SIG-M5 (cell line): ENCODE results near the gene GCK.
"Not testable (repeated sequence)": the region's sequence is repeated elsewhere in the genome, so short reads cannot be mapped to it uniquely, and the experiment has no call there.

Experiments used
- DNase-seq: peaks from one replicate; lab custom pipeline; 2025; lab: John Stamatoyannopoulos, UW

GCK gene

DNA sequence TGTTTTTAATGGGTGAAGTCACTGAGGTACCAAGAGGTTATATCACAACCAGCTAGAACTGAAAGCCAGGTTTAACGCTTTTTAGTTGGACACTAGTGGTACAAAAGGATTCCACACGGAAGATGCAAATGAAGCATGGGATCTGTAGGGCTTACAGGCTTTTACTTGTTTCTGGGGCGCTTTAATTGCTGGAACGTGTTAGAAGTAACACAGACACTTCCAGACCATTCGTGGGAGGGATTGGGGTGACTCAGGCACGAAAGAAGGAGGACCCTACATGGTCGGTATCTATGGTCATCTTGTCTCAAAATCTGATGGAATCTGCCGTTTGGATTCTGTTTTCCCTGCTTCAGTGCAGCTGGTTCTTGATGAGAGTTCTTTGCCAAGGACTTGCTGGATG, 12.6 kb upstream of the GCK start:
- no peak for DNase-seq

DNA sequence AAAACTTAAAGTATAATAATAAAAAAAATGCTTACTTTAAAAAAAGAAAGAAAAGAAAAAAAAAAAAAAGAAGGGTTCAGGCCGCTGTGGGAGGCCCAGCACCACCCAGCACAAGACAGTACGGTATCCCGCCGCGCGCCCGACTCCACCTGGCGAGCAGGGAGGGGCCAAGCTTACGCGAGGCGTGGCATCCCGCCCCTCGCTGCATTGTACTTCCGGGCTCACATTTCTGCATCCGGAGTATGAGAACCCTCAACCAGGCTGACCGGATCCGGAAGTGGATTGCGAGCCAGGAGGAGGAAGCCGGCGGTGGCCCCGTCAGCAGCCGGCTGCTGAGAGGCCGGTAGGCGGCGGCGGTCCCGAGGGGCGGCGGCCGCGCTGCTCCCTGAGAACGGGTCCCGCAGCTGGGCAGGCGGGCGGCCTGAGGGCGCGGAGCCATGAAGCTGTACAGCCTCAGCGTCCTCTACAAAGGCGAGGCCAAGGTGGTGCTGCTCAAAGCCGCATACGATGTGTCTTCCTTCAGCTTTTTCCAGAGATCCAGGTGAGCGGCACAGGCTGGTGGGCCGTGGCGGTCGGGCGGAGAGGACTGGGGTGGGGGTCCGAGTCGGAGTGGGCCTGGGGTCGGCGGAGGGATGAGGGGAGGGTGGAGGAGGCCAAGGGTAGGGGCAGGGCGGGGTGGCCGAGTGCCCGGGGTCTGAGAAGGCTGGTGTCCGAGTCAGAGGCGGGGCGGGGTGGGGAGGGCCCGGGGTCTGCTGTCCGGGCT, 11.6 kb upstream of the GCK start, which contains the start of gene YKT6:
Gene YKT6, plus strand, starts transcription at position 280 of the 763 bp plus-strand sequence. Its CDS starts 158 bp downstream, at position 438.
- peak; percentile 55 for DNase-seq

DNA sequence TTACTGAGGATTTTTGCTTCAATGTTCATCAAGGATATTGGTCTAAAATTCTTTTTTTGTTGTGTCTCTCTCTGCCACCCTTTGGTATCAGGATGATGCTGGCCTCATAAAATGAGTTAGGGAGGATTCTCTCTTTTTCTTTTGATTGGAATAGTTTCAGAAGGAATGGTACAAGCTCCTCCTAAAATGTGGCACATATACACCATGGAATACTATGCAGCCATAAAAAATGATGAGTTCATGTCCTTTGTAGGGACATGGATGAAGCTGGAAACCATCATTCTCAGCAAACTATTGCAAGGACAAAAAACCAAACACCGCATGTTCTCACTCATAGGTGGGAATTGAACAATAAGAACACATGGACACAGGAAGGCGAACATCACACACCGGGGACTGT, 10.9 kb upstream of the GCK start:
- not testable (repeated sequence) for DNase-seq

DNA sequence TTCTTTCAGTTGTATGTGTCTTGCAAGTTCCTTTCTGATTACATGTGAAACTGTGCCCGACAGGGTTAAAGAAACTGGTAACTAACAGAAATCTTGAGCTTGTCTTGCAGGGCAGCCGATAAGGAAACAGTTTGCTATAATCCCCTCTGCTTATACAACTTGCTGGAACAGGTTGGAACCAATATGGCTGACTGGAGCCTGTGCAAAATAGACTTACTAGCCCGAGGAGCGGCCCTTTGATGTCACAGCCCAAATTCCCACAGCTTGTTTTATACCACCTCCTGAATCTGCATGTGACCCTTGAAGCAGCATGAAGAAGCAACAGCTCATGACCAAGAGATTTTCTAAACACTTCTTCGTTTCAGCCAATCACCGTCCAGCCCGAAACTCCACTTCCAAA, 8.2 kb upstream of the GCK start:
- DNase-seq, result no peak

DNA sequence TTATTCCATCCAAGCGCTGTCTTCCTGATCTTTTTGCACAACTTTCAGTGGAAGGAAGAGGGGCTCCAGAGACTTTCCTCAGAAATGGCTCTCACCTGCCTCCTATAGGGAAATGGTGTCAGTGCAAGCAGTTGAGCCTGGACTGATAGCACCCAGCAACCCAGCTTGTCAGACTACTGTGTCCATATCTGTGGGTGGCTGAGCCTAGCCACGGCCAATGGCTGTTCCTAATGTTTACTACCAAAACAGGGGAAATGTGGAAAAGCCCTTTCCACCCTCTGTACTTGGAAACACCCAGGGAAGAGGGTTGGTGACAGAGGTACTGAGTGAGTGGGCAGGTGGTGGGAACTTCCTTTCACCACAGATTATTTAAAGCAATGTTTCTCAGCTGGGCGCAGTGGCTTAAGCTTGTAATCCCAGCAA, 7.2 kb upstream of the GCK start:
- DNase-seq, result no peak

DNA sequence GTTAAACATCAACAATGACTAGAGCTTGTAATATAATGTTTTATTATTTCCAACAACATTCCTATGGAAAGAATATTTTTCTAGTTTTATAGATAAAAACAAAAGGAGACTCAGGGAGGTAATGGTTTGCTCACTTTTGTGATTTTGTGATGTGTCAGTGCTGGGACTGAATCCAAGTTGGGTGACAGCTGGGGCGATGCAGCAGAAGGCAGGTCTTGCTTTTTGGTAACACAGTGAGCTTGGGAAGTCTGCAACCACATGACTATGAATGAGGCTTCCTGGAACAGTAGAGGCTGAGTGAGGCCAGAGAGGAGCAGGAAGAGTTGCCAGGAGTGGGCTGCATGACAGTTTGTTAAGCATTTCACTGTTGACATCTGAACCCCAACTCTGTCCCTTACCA, 6.7 kb upstream of the GCK start:
- no peak for DNase-seq

DNA sequence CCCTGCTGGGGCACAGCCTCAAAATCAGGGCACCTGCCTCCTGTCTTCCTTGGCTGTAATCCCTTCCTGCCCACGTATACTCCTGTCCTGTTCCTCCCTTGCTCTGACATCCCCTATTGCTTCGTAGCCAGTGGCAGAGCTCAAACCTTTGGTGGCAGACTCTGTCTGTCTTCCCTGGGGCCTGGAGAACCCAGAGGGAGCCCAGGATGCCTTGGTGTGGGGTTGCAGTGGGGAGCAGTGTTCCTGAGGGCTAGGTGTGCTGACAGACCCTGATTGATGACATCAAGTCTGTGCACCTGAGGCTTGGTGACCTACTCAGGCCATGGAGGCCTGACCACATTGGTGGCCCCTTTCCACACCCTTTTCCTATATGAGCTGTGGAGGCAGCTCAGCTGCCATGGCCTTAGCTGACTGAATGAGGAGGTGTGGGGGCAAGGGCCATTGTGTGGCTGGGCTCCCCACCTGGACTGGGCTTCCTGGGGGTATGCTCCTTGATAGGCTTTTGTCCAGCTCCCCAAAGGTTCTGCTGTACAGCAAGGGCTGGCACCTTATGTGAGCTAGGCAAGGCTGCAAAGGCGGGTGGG, 5.4 kb upstream of the GCK start:
- DNase-seq, result no peak

DNA sequence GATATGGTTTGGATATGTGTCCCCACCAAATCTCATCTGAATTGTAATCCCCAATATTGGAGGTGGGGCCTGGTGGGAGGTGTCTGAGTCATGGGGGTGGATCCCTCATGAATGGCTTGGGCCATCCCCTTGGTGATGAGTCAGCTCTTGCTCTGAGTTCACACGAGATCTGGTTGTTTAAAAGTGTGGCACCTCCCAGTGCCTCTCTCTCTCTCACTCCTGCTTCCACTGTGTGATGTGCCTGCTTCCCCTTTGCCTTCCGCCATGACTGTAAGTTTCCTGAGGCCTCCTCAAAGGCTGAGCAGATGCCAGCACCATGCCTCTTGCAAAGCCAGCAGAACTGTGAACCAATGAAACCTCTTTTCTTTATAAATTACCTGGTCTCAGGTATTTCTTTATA, 4.8 kb upstream of the GCK start:
- DNase-seq, result no peak

DNA sequence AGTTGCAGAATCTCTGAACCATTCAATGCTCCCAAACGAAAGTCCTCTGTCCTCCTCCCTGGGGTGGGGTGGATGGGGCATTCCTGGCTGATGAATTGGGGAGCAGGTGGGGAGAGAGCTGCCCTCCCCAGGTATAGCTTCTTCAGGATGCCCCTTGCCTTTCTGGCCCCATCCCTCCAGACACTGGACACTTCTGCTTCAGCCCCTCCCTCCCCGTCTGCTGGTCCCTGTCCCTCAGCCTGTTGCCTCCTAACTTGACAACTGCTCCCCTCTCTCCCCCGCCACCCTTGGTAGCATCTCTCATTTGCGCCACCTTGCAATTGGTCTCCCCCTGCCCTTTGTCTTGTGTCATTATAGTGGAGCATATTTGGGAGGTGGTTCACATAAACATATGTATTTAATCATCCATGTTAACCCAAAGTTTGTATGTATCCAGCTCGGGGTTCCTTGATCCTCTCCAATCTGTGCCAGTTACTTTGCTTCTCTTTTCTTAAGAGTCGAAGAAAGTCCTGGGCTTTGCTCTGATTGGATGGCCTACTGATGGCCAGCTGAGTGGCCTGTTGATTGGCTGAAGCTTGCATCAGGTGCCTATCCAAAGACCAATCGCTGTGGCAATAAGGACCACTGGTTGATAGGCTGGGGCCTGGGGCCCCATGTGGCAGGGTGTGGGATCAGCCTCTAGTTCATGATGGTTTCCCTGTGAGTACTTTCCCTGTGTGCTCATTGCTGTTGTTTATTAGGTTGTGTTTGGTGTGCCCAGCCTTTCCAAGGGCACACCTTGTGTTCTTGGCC, 4.0 kb upstream of the GCK start:
- no peak for DNase-seq

DNA sequence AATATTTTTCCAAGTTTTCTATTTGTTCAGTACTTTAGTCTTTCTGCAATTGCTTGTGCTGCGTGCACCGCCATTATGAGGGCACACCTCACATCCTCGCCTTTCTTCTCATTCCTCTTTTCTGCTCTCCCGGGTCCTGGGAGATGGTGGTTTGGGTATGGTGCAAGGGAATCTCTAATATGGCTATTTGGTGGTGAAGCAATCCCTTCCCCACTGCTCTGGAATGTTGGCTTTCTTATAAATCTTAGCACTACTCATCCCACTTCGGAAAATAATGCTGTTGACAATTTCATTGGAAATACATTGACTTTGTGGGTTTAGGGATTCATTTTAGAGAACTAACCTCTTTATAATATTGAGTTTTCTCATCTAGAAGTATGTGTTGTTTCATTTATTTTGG, 1.9 kb upstream of the GCK start:
- no peak for DNase-seq

DNA sequence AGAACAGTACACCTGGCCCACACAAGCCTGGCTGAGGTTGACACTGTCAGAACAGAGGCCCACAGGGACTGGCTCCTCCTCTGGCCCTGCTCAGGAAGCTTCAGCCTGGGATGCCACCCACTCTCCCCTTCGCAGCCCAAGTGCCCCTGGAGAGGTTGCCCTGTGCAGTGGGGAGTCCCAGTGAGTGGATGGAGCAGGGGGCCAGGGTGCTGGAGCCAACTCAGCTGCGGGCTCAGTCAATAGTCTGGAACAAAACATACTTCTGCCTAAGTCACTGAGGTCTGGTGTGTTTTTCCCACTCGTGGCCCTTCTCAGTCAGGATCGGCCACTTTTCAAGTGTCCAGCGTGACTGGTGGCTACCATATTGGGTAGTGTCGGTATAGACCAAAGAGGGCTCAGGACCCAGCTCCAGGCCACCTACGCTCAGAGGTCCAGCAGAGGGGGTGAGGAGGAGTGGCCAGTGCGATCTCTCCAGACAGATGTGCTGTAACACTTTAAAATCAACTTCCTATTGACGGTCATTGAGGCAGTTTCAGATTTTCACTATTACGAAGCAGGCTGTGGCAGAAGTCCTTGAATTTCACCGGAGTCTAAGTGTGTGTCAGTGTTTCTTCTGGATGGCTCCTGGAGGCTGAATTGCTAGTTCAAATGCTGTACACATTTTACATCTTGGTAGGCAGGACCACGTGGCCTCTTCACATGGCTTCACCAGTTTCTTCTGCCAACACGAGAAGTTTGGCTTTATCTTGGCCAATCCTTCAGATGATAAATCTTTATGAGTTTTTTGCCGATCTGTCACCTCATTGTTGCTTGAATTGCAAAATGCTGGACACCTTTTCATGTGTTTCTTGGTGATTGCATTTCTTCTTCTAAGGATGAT, 994 bp upstream of the GCK start:
- no peak for DNase-seq

DNA sequence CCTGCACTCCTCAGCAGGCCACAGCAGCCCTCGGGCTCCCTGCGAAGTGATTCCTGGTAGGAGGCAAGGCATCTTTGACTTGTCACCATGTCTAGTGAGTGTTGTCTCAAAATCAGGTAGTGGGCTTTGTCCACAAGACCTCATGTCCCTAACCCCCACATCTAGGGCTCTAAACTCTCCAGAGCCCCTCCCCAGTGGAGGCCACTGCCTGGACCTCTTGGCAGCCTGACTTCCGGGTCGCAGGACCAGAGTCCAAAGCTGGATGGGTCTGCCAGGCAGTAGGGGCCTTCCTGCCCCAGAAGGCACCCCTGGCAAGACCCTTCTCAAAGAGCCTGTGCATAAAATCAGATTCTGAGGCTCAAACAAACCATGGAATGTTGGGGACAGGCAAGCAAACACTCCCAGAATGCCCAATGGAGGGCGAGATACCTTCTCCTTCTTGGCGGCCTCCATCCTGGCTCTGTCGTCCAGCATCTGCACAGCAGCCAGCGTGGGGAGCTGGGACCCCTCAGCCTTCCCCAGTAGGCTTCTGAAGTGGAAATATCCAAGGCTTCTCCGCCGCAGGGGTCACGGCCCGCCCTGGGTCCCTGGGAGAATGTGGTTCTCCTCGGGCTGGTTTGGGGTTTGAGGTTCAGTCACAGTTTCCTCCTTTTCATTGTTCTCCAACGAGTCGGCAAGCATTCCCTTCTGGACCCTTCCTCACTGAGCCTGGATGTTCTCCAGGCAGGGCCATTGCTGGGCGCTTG, 586 bp downstream of the GCK start:
- no peak for DNase-seq

DNA sequence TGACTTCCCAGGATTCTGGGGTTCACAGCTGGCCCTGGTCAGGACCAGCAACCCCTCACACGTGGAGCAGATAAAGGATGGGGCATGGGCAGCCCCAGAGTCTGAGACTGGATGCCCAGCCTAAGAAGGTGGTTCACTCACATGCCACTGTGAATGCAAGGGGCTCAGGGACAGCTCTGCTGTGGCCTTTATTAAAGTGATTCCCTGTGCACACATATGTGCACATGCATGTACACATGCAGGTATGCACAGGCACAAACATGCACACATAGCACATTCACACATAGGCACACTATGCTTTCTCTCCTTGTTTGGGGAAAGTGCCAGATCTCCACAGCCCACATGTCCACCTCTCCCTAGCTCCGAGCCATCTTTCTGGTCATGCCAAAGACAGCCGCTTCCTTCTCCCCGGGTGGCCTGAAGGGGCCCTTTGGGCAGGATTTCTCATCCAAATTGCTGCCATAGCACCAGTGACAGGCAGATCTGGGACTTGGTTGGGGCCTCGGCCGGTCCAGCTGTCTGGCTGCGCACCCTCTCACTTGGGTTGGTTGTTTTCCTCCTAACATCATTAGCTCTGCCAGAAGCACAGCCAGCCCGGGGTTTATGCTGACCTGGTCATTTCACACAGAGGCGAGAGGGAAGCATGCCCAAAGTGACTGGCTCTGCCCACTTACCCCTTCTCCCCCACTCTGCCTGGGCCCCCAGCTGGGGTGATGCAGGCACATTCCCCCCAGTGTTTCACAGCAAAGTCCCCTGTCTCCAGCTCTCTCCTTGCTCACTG, 1.4 kb downstream of the GCK start:
- no peak for DNase-seq

DNA sequence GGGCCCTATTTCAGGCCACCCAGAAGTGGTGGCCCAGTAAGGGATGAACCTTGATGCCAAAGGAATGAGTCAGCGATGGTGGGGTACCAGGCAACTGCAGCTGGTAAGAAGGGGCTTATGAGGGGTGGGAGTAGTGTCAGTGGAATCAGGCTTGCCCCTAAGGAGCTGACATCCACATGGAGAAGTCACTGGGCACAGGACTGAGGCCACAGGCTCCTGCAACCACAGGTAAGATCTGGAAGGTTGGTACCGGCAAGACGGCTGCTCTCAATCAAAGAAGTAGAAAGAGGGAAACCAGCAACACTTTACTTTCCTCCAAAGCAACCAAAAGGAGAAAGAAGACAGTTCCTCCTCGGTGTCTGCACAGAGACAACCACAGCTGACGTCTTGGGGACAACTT, 2.5 kb downstream of the GCK start:
- DNase-seq, result no peak

DNA sequence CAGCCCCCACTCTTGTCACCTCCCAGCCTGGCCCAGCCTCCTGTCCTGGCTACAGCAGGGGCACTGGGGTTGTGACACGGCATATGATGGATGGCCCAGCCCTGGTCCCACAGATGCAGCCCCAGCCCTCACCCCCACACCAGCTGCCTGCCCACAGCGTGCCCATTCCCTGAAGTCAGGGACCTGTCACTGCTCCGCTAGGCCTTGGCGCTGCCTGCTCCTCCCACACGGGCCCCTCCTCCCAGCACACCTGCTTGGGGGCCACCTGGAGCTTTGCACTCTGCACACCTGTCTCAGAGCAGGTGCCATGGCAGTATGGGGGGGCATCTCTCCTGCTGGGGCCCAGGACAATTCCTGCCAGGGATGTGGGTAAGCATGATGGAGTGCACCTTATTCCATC, 3.5 kb downstream of the GCK start:
- no peak for DNase-seq

DNA sequence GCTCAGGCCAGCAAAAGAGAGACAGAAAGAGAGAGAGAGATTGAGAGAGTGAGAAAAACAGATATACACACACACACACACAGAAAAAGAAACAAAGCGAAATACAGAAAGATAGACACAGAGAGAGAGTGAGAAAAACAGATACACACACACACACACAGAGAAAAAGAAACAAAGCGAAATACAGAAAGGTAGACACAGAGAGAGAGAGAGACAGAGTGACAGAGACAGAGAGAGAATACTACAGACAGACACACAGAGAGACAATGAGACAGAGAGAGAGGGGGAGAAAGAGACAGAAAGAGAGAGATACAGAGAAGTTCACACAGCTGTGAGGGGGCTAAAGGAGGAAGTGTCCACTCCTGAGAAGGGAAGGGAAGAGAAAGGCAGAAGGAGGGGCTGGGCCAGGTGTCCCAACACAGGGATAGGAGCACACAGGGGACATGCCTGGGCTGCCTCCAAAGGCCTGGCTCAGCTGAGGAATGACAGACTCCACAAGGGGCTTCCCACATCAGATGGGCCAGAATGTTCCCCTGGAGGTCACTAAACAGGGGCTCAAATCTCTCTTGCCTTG, 4.3 kb downstream of the GCK start:
- DNase-seq, result no peak

DNA sequence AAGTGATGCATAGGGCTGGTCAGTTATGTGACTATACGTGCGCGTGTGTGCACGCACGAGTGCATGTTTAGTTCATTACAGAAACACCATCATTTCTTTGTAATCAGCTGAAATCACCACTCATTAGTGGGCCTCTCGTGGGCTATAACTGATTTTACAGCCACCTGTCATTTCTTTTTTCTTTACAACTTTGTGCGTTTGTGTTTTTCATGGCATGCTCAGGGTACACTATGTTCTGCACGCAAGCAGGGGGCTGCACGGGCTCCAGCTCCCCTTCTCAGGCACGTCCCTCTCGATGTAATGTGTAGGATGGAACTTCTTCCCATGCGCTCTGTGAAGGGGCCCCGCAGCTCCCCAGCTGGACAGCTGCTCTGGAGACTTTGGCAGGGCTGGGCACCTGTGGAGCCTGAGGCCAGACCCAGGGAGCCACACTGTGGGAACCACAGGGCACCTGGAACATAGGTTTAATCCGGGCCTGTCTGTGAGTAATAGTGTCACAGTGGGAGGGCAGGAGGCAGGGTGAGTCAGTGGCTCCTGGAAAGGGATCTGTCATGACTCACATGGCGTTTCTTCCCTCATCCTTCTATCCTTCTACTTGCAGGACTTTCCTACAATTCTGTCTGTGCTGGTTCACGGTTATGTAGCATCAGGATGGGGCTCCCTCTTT, 4.9 kb downstream of the GCK start:
- DNase-seq, result no peak

DNA sequence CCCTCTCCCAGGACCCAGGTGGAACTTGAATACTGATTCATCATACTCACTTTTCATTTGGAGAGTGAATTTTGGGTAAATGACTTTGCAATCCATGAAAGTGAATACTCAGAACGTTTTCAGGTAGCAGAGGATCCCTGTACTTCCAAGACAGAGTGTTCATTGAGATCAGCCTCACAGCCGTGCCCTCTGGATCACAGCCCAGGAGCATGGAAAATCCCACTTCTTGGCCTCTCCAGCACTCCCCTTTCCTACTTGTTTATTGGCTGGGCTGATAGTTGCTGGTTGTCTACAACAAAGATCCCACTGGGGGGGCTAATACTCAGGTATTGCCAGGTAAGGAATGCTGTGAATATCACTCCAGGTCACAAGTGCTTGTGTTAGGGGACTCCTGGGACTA, 5.9 kb downstream of the GCK start:
- DNase-seq, result no peak

DNA sequence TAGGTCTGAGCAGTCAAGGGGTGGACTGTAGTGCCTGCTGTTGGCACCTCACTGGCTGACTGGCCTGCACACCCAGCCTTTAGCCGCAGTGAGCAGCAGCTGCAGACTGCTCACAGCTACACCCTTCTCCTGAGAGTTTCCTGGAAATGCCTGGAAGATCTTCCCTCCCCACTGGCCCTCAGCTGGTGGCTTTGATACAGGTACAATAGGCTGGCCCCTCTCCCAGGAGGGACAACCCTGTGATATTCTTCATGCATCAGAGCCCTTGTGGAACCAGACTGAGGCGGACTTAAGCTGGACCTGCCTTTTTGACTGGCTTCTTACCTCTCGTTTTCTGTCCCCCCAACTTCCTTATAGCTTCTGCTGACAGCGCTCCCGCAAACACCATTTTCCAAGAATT, 6.4 kb downstream of the GCK start:
- no peak for DNase-seq

DNA sequence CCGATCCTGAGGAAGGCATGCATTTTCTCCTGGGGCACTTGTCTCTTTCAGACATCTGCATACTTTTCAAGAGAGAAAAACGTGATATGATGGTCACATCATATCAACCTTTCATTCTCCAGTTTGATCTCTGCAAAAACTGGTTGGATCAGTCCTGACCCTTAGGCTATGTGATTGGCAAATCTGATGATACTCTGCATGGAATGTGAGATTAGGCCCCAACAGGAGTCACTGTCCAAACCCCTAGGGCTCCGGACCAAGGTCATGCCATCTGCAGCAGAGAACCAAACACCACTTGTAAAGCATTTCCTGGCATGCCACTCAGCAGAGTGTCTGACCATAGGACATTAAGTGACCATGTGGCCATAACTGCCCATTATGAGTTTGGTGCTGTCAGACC, 8.6 kb downstream of the GCK start:
- no peak for DNase-seq
